Neural progenitor cell (in vitro differentiated cells): ENCODE measurements around the gene PRRG4.

Experiments
- EZH2 ChIP-seq: fragments of 200-600 bp; sonication (generic); IDR thresholded peaks from 2 replicates; pipeline ENCODE4 v1.6.1; 2017; ENCODE audit warnings: antibody characterized with exemption, mild to moderate bottlenecking, moderate library complexity
- TF ChIP-seq, protein P1 (sequence below): fragments of 200-600 bp; sonication (generic); IDR thresholded peaks from 2 replicates; pipeline ENCODE4 v1.5.1; 2017; ENCODE audit warnings: antibody characterized with exemption, mild to moderate bottlenecking

DNA sequence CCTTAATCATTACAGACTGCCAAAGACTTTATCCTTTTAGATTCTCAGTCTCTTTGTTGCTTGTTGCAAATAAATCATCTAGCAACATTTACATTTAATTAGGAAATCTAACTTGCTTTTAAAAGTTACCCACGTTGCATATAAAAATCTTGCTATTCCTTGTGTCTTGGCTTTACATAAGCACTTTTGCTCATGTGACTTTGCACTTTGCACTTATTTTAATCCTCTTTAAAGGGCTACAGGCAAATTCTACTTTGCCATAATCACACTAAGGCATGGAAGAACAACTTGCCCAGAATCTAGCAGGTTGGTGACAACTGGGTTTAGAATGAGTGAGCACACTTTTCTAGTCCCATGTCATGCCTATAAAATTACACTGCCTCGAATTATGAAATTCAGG is 25.9 kb downstream of the PRRG4 start:
- TF ChIP-seq, protein P1, sequence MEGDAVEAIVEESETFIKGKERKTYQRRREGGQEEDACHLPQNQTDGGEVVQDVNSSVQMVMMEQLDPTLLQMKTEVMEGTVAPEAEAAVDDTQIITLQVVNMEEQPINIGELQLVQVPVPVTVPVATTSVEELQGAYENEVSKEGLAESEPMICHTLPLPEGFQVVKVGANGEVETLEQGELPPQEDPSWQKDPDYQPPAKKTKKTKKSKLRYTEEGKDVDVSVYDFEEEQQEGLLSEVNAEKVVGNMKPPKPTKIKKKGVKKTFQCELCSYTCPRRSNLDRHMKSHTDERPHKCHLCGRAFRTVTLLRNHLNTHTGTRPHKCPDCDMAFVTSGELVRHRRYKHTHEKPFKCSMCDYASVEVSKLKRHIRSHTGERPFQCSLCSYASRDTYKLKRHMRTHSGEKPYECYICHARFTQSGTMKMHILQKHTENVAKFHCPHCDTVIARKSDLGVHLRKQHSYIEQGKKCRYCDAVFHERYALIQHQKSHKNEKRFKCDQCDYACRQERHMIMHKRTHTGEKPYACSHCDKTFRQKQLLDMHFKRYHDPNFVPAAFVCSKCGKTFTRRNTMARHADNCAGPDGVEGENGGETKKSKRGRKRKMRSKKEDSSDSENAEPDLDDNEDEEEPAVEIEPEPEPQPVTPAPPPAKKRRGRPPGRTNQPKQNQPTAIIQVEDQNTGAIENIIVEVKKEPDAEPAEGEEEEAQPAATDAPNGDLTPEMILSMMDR: no peak
- TF ChIP-seq EZH2: no peak
